GM13976 (cell line): Measurements from ENCODE around the gene AUTS2.

Source experiments
- DNase-seq: peaks from one replicate; pipeline ENCODE4 v3.0.0; 2012; ENCODE audit warnings: low spot score
- in situ Hi-C: fragments of 300-500 bp; cut with MboI; formaldehyde crosslinking; loops from one replicate; pipeline ENCODE4 v1.12.0; 2022; ENCODE audit warnings: low sequenced_read_pairs, mixed read lengths, inconsistent platforms; ENCODE audit not compliant: unreplicated experiment
- TF ChIP-seq, protein P1 (sequence below): IDR thresholded peaks from 2 replicates; pipeline ENCODE4 v1.5.1; 2012; ENCODE audit warnings: borderline replicate concordance, mild to moderate bottlenecking; ENCODE audit not compliant: insufficient read depth; ENCODE audit errors: extremely low read depth, missing control alignments, control extremely low read depth

Gene AUTS2

DNA sequence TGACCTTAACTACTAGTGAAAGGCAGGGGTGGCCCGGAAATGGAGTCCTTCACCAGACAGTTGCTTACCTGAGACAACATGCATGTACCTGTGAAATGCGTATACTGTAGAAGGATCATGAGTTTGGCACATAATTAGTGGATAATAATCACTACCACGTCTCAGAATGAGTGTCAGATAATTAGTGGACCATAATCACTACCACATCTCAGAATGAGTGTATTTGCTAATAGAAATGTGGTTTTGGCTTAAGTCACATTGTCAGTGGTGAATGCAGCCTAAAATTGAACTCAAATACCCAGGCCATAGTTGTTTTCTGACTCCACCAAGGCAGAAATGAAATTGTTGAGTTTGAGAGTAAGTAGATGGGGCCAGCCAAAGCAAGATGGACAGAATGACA, 1065.4 kb downstream of the AUTS2 start:
- no peak for DNase-seq
- TF ChIP-seq, protein P1, sequence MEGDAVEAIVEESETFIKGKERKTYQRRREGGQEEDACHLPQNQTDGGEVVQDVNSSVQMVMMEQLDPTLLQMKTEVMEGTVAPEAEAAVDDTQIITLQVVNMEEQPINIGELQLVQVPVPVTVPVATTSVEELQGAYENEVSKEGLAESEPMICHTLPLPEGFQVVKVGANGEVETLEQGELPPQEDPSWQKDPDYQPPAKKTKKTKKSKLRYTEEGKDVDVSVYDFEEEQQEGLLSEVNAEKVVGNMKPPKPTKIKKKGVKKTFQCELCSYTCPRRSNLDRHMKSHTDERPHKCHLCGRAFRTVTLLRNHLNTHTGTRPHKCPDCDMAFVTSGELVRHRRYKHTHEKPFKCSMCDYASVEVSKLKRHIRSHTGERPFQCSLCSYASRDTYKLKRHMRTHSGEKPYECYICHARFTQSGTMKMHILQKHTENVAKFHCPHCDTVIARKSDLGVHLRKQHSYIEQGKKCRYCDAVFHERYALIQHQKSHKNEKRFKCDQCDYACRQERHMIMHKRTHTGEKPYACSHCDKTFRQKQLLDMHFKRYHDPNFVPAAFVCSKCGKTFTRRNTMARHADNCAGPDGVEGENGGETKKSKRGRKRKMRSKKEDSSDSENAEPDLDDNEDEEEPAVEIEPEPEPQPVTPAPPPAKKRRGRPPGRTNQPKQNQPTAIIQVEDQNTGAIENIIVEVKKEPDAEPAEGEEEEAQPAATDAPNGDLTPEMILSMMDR: no peak
- in situ Hi-C loops: no loop called here

GRCh38 chr7:70665997-70666396, 1067.7 kb downstream of the AUTS2 start:
- in situ Hi-C loops: no loop called here
- DNase-seq: no peak
- TF ChIP-seq, protein P1: no peak

- TF ChIP-seq, protein P1: no peak
- in situ Hi-C loops: no loop called here
- no peak for DNase-seq
These were observed 1069.1 kb downstream of the AUTS2 start for GRCh38 chr7:70667406-70667805.

GRCh38 chr7:70668606-70669358, 1070.5 kb downstream of the AUTS2 start:
- in situ Hi-C loops: no loop called here
- TF ChIP-seq, protein P1: no peak
- DNase-seq: no peak

- TF ChIP-seq, protein P1: no peak
- in situ Hi-C loops: no loop called here
- DNase-seq: no peak
These were observed 1071.6 kb downstream of the AUTS2 start for GRCh38 chr7:70669854-70670253.

- in situ Hi-C loops: no loop called here
- TF ChIP-seq, protein P1: no peak
- no peak for DNase-seq
These were observed 1072.0 kb downstream of the AUTS2 start for GRCh38 chr7:70670288-70670687.
